HG03469 (cell line): ENCODE results near the gene HSFX4.
"Not testable (repeated sequence)": the region's sequence is repeated elsewhere in the genome, so short reads cannot be mapped to it uniquely, and the experiment has no call there.

Experiments used
- ATAC-seq: cut with Tn5 transposase; IDR thresholded peaks from one replicate; pipeline ENCODE4 v1.9.1; 2021; ENCODE audit warnings: mild to moderate bottlenecking, moderate library complexity, moderate number of reproducible peaks; ENCODE audit not compliant: unreplicated experiment

Gene HSFX4, protein sequence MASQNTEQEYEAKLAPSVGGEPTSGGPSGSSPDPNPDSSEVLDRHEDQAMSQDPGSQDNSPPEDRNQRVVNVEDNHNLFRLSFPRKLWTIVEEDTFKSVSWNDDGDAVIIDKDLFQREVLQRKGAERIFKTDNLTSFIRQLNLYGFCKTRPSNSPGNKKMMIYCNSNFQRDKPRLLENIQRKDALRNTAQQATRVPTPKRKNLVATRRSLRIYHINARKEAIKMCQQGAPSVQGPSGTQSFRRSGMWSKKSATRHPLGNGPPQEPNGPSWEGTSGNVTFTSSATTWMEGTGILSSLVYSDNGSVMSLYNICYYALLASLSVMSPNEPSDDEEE

DNA sequence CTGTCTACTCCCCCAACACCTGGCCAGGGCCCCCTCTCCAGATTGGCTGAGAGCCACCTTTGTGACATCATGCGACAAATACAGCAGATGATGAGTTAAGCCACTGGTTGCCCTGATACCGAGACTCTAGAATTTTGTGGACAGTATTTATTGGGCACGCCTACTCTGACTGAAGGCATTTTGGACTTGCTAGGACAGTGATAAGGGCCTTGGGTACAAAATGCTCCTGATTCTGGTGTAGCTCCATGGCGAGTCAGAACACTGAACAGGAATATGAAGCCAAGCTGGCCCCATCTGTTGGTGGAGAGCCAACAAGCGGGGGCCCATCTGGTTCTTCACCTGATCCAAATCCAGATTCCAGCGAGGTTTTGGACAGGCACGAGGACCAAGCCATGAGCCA lies at the start of gene HSFX4:
TSS of gene HSFX4 (plus strand) at position 174 of the 400 bp plus-strand sequence. CDS start at position 246, 72 bp downstream.
- not testable (repeated sequence) for ATAC-seq

- ATAC-seq = no peak
Observed at GRCh38 chrX:149881081-149881711, 48.2 kb upstream of the HSFX4 start, which contains the start of gene MAGEA8. TSS of gene MAGEA8 (plus strand) at chrX:149881183. CDS start at chrX:149884273, 3,090 bp downstream.

- ATAC-seq = not testable (repeated sequence)
Observed at GRCh38 chrX:149890828-149891227, 38.5 kb upstream of the HSFX4 start.

DNA sequence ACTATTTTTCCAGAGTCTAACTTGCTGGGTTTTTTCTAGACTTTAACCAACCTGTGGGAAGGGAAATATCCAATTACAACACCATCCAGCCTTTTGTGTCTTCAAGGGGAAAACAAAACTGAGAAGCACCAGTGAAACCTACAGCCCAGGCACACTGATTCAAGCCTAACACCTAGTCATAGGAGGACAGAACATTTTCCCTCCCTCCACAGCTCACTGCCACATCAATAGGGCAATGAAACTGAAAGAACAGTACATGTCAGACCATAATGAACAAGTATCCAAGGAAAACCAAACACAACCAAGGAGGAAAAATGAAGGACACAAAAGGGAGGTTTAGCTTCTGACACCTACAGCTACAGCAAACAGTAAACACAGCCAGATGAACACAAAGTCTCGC lies 30.8 kb upstream of the HSFX4 start:
- ATAC-seq = no peak

- peak; percentile 48 for ATAC-seq
Observed at GRCh38 chrX:149903889-149904748, 25.3 kb upstream of the HSFX4 start.

- peak; percentile 82 for ATAC-seq
Observed at GRCh38 chrX:149908308-149908707, 21.1 kb upstream of the HSFX4 start.

- no peak for ATAC-seq
Observed at GRCh38 chrX:149908727-149909126, 20.6 kb upstream of the HSFX4 start.

- ATAC-seq = no peak
Observed at GRCh38 chrX:149909324-149910177, 19.8 kb upstream of the HSFX4 start.

DNA sequence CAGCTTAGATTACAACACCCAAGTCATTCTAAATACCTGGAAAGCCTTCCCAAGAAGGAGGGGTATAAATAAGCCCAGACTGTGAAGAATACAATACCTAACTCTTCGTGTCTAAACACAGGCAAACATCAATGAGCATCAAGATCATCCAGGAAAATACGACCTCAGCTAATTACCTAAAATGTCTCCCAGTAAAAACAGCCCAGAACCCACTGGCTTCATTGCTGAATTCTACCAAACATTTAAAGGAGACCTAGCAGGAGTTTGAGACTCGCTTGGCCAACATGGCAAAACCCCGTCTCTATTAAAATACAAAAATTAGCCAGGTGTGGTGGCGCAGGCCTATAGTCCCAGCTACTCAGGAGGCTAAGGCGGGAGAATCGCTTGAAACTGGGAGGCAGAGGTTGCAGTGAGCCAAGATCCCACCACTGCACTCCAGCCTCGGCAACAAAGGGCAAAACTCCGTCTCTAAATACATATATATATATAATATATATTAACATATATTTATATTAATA lies 19.1 kb upstream of the HSFX4 start:
- ATAC-seq = no peak

GRCh38 chrX:149916745-149917392 lies 12.5 kb upstream of the HSFX4 start:
- peak; percentile 80 for ATAC-seq

DNA sequence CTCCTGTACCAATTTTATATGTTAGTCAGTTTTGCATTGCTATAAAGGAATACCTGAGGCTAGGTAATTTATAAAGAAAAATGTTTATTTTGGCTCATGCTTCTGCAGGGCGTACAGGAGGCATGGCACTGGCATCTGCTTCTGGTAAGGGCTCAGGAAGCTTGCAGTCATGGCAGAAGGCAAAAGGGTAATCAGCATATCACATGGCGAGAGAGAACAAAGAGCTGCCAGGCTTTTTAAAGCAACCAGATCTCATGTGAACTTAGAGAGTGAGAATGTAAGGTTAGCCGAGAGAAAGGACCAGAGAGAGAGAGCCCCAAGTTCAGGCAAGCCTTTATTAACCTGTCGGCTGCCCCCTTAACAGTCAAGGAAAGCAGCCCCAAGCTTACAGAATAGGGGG lies 5.5 kb upstream of the HSFX4 start:
- ATAC-seq = not testable (repeated sequence)

- not testable (repeated sequence) for ATAC-seq
Observed at GRCh38 chrX:149924434-149924833, 4.9 kb upstream of the HSFX4 start.

DNA sequence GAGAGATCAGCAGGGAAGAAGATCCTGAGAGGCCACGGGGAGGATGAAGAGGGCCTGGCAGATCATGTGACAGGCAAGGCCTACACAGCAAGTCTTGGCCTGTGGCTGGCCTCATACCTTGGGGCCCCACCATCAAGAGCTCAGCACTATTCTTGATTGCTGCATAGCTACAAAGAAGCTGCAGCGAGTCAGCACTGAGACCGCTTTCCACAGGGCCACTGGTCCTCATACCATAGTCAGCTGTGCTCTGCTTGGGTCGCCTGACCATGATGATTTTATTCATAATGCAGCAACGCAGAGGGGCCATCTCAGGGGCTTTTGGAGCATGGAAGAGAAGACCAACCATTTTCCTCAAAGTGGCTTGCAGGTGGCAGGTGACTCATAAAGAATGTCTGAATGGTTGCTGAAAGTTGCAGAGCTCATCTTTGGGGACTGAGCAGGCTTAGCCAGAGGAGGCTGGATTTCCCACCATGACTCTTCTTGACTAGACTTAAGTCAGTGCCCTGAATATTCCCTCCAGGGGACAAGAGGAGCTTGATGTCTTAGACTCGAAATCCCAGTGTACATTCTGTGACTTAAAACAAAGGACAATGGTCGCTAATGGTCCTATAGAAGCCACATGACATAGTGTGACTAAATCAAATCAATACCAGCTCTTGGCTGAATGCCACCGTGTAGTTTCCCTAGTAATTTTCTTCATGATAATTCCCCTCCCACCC lies 2.0 kb upstream of the HSFX4 start:
- ATAC-seq = not testable (repeated sequence)

DNA sequence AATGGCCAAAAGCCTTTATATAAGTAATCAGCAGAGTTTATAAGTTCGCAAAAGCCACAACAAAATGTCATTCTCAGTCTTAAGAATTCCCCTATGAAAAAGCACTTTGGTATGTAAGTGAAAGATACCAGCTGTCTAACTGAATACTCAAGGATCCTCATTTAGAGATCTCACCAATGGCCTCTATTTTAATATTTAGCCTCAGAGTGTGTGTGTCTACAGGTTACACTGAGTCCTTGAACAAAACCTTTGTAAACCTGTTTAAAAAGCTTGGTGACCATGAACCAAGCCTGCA lies 1.5 kb upstream of the HSFX4 start:
- ATAC-seq = not testable (repeated sequence)

GRCh38 chrX:149928635-149929034 lies 738 bp upstream of the HSFX4 start:
- ATAC-seq = not testable (repeated sequence)

DNA sequence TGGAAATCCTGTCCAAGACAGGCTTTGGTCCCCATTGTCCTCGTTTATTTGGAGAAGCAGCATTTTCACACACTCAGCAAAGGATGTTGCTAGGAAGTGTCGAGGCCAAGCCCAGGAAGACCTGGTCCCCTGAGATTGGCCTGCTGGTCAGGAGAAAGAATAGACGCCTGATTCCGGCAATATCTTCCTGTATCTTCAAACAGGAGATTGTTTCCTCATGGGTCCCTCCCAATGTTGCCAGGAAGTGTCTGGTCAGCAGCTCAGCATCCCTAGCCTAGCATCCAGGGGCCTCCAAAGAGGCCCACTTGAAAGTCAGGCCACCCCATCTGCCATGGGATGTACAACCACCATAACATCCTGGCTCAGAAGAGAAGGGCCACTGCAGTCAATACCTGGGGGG lies 2.0 kb downstream of the HSFX4 start:
- ATAC-seq = not testable (repeated sequence)

DNA sequence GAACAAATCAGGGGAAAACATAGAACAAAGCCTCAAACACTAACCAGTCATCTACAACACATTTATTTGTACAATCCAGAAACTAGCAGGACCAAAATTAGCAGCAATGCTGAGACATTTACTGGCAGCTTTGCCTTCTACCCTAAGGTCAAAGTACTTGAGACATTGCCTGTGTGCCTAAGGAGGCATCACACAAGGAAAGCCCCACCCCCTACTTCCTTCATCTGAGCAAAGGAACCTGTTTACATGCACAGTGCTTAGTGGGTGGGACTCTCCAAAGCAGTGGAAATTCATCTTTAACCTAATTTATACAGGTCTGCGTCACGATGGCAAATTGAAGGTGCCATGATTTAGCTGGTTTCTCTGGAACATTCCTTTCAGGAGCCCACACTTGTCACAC lies 2.8 kb downstream of the HSFX4 start:
- not testable (repeated sequence) for ATAC-seq

GRCh38 chrX:149932970-149933369 lies 3.6 kb downstream of the HSFX4 start:
- ATAC-seq = not testable (repeated sequence)

- ATAC-seq = not testable (repeated sequence)
Observed at GRCh38 chrX:149933547-149933946, 4.2 kb downstream of the HSFX4 start.
